DOHH2 (cell line): ENCODE measurements around the gene BPTF.
"Not testable (repeated sequence)": the region's sequence is repeated elsewhere in the genome, so short reads cannot be mapped to it uniquely, and the experiment has no call there.

ENCODE experiments used
- H3F3A ChIP-seq: fragments of 200-600 bp; sonication (generic), shearing (Covaris generic); 2 replicates; pipeline ENCODE4 v1.6.0; 2016; ENCODE audit warnings: antibody characterized with exemption, mild to moderate bottlenecking; ENCODE audit not compliant: control insufficient read depth, insufficient read depth
- H3K27ac ChIP-seq: fragments of 200-600 bp; sonication (generic); 2 replicates; pipeline ENCODE4 v1.5.1; 2014; ENCODE audit warnings: low read depth, mild to moderate bottlenecking, low read length, moderate library complexity
- H3K27me3 ChIP-seq: fragments of 200-600 bp; sonication (generic); 2 replicates; pipeline ENCODE4 v1.6.1; 2014; ENCODE audit warnings: mild to moderate bottlenecking, low read length, mixed read lengths; ENCODE audit not compliant: control insufficient read depth
- H3K36me3 ChIP-seq: fragments of 200-600 bp; sonication (generic); 2 replicates; pipeline ENCODE4 v1.6.1; 2014; ENCODE audit warnings: mild to moderate bottlenecking, low read length, moderate library complexity, mixed read lengths; ENCODE audit not compliant: control insufficient read depth
- H3K4me1 ChIP-seq: fragments of 200-600 bp; sonication (generic); 2 replicates; pipeline ENCODE4 v1.6.1; 2014; ENCODE audit warnings: mild to moderate bottlenecking, low read length, mixed read lengths; ENCODE audit not compliant: control insufficient read depth
- H3K4me2 ChIP-seq: fragments of 200-600 bp; sonication (generic); 2 replicates; pipeline ENCODE4 v1.6.0; 2014; ENCODE audit warnings: mild to moderate bottlenecking, low read length, moderate library complexity
- H3K4me3 ChIP-seq: fragments of 200-600 bp; sonication (generic); 2 replicates; pipeline ENCODE4 v1.5.1; 2014; ENCODE audit warnings: mild to moderate bottlenecking, low read length, mixed read lengths
- H3K79me2 ChIP-seq: fragments of 200-600 bp; sonication (generic); 2 replicates; pipeline ENCODE4 v1.6.1; 2014; ENCODE audit warnings: mild to moderate bottlenecking, low read length, mixed read lengths; ENCODE audit not compliant: control insufficient read depth
- H3K9me2 ChIP-seq: fragments of 200-600 bp; sonication (generic); replicated peaks from 2 replicates; pipeline ENCODE4 v1.6.1; 2014; ENCODE audit warnings: mild to moderate bottlenecking, low read length, mixed read lengths; ENCODE audit not compliant: control insufficient read depth
- H3K9me3 ChIP-seq: fragments of 200-600 bp; sonication (generic); 2 replicates; pipeline ENCODE4 v1.6.1; 2014; ENCODE audit warnings: antibody characterized with exemption, low read length, mixed read lengths; ENCODE audit not compliant: control insufficient read depth, insufficient read depth
- H4K20me1 ChIP-seq: fragments of 200-600 bp; sonication (generic); 2 replicates; pipeline ENCODE4 v1.6.0; 2014; ENCODE audit warnings: low read depth, mild to moderate bottlenecking, antibody characterized with exemption, low read length, moderate library complexity; ENCODE audit not compliant: control insufficient read depth, insufficient read depth
- CTCF ChIP-seq: fragments of 200-600 bp; sonication (generic); IDR thresholded peaks from one replicate; pipeline ENCODE4 v1.5.1; 2014; ENCODE audit warnings: antibody characterized with exemption, mild to moderate bottlenecking, low read depth, low read length; ENCODE audit not compliant: poor library complexity, severe bottlenecking
- EZH2phosphoT487 ChIP-seq: fragments of 200-600 bp; sonication (generic); IDR thresholded peaks from 2 replicates; pipeline ENCODE4 v1.6.1; 2017; ENCODE audit warnings: borderline replicate concordance, mild to moderate bottlenecking, antibody characterized with exemption, low read length, moderate library complexity, mixed read lengths

BPTF gene

GRCh38 chr17:67947325-67947813 is 122.1 kb downstream of the BPTF start:
- Histone ChIP-seq H3K27ac (no peak overlapping the region), H3K27me3 (no peaks in the 10 kb centered on the region), H3K36me3 (peaks cover 90% of the 10 kb centered on the region), H3K79me2 (no peaks in the 10 kb centered on the region), H3K9me3 (no peaks in the 10 kb centered on the region), H3K4me2 (no peak overlapping the region), H3F3A (peaks cover 13% of the 10 kb centered on the region), H3K4me1 (peaks cover 8% of the 10 kb centered on the region; the same call in 1 of the 2 replicates), H3K4me3 (no peak overlapping the region), H4K20me1 (no peaks in the 10 kb centered on the region), H3K9me2 (no peaks in the 10 kb centered on the region)
- TF ChIP-seq EZH2phosphoT487: no peak
- TF ChIP-seq CTCF: no peak

GRCh38 chr17:67950945-67951344 is 125.6 kb downstream of the BPTF start:
- Histone ChIP-seq H3F3A (peaks cover 13% of the 10 kb centered on the region), H3K79me2 (no peaks in the 10 kb centered on the region), H3K9me2 (no peaks in the 10 kb centered on the region), H3K4me2 (no peak overlapping the region), H3K9me3 (no peaks in the 10 kb centered on the region), H3K27ac (no peak overlapping the region), H4K20me1 (no peaks in the 10 kb centered on the region), H3K36me3 (peaks cover 79% of the 10 kb centered on the region), H3K4me1 (peaks cover 4% of the 10 kb centered on the region; the same call in 1 of the 2 replicates), H3K27me3 (no peaks in the 10 kb centered on the region), H3K4me3 (no peak overlapping the region)
- TF ChIP-seq CTCF (no peak), EZH2phosphoT487 (no peak)

GRCh38 chr17:67959510-67959909 is 134.2 kb downstream of the BPTF start:
- Histone ChIP-seq H4K20me1 (no peaks in the 10 kb centered on the region), H3K4me1 (no peaks in the 10 kb centered on the region), H3K9me3 (no peaks in the 10 kb centered on the region), H3F3A (peaks cover 36% of the 10 kb centered on the region), H3K27ac (no peak overlapping the region), H3K36me3 (peaks cover 63% of the 10 kb centered on the region), H3K79me2 (peaks cover 9% of the 10 kb centered on the region), H3K9me2 (no peaks in the 10 kb centered on the region), H3K4me2 (no peak overlapping the region), H3K27me3 (no peaks in the 10 kb centered on the region), H3K4me3 (no peak overlapping the region)
- TF ChIP-seq EZH2phosphoT487 (no peak), CTCF (no peak)

GRCh38 chr17:67960276-67960675 is 135.0 kb downstream of the BPTF start:
- H4K20me1 ChIP-seq, H3K4me2 ChIP-seq, H3K27me3 ChIP-seq, H3K4me1 ChIP-seq, H3K9me3 ChIP-seq, H3K9me2 ChIP-seq, H3K79me2 ChIP-seq, H3K4me3 ChIP-seq, H3K27ac ChIP-seq: not testable (repeated sequence)
- H3K36me3 ChIP-seq: peaks cover 62% of the 10 kb centered on the region
- H3F3A ChIP-seq: peaks cover 36% of the 10 kb centered on the region

GRCh38 chr17:67962156-67962555 is 136.9 kb downstream of the BPTF start:
- H3K9me2 ChIP-seq, H3K4me1 ChIP-seq, H3K4me3 ChIP-seq, H3K27me3 ChIP-seq, H3K79me2 ChIP-seq, H4K20me1 ChIP-seq, H3K27ac ChIP-seq, H3K9me3 ChIP-seq, H3K4me2 ChIP-seq: not testable (repeated sequence)
- H3K36me3 ChIP-seq: peaks cover 71% of the 10 kb centered on the region
- peaks cover 36% of the 10 kb centered on the region for H3F3A ChIP-seq
